ENCODE measurements around the gene HMSD.
A peak's percentile ranks its signal among the peaks of the same experiment; 100 is the strongest.

Gene HMSD

DNA sequence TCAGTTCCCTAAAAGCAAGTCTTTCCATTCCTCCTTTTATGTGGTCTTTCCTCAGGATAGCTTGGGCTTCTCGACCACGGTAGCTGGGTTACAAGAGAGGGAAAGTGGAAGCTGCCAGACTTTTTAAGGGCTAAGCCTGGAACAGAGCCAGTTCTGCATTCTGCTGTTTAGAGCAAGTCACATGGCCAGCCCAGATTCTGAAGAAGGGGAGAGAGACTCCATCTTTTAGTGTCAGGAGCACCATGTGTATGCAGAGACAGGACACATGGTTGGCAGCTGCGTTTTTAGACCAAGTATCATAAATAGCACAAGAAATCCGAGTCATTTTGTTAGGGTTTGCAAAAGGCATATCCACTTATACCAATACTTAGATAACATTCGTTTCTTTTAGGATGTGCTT lies 4.7 kb downstream of the HMSD start:
- WGBS (ENCODE audit: insufficient coverage, insufficient read length) = no CpG with 5 or more reads among the region's 5 CpGs
- Histone ChIP-seq H3K4me1 (ENCODE audit: control insufficient read depth, insufficient read depth, low read length) (no peaks in the 10 kb centered on the region), H3K4me3 (ENCODE audit: low read length) (no peak overlapping the region), H3K36me3 (ENCODE audit: control insufficient read depth, insufficient read depth, low read length) (no peaks in the 10 kb centered on the region), H3K9me3 (ENCODE audit: control insufficient read depth, insufficient read depth, low read length) (no peaks in the 10 kb centered on the region), H3K27ac (ENCODE audit: low read length) (no peak overlapping the region), H3K27me3 (ENCODE audit: control insufficient read depth, insufficient read depth, low read length) (no peaks in the 10 kb centered on the region)
- no peak for DNase-seq (ENCODE audit: low read depth, low spot score)

DNA sequence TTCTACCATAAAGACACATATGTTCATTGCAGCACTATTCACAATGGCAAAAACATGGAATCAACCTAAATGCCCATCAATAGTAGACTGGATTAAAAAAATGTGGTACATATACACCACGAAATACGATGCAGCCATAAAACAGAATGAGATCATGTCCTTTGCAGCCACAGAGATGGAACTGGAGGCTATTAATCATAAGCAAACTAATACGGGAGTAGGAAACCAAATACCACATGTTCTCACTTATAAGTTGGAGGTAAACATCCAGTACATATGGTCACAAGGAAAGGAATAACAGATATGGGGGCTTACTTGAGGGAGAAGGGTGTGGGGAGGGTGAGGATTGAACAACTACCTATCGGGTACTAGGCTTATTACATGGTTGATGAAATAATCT lies 7.7 kb downstream of the HMSD start:
- no peaks in the 10 kb centered on the region for H3K27me3 ChIP-seq (ENCODE audit: control insufficient read depth, insufficient read depth, low read length)
- no peaks in the 10 kb centered on the region for H3K4me1 ChIP-seq (ENCODE audit: control insufficient read depth, insufficient read depth, low read length)
- no CpG with 5 or more reads among the region's 4 CpGs for WGBS (ENCODE audit: insufficient coverage, insufficient read length)
- H3K4me3 ChIP-seq (ENCODE audit: low read length) = no peak overlapping the region
- no peaks in the 10 kb centered on the region for H3K9me3 ChIP-seq (ENCODE audit: control insufficient read depth, insufficient read depth, low read length)
- H3K36me3 ChIP-seq (ENCODE audit: control insufficient read depth, insufficient read depth, low read length) = no peaks in the 10 kb centered on the region
- no peak overlapping the region for H3K27ac ChIP-seq (ENCODE audit: low read length)
- no peak for DNase-seq (ENCODE audit: low read depth, low spot score)

DNA sequence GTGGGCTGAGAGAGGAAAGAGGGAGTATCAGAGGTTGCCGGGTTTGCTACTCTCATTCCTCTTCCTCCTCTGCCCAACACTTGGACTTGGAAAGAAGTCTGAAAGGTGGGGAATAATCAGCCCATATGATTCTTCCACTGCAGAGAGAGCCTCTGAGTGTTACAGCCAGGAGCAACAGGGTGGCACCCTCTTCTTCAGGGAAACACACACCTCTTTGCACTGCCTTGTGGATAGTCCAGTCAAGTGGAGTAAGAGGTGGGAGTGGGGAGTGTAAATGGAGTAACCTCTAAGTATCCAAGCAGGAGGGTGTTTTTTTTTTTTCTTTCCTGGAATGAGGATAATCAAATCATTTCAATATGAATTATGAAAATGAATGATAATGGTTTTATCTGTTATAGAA lies 11.8 kb downstream of the HMSD start:
- no peaks in the 10 kb centered on the region for H3K9me3 ChIP-seq (ENCODE audit: control insufficient read depth, insufficient read depth, low read length)
- H3K4me1 ChIP-seq (ENCODE audit: control insufficient read depth, insufficient read depth, low read length) = no peaks in the 10 kb centered on the region
- no peak overlapping the region for H3K27ac ChIP-seq (ENCODE audit: low read length)
- no CpG with 5 or more reads among the region's 1 CpG for WGBS (ENCODE audit: insufficient coverage, insufficient read length)
- no peaks in the 10 kb centered on the region for H3K36me3 ChIP-seq (ENCODE audit: control insufficient read depth, insufficient read depth, low read length)
- no peak for DNase-seq (ENCODE audit: low read depth, low spot score)
- H3K27me3 ChIP-seq (ENCODE audit: control insufficient read depth, insufficient read depth, low read length) = no peaks in the 10 kb centered on the region
- no peak overlapping the region for H3K4me3 ChIP-seq (ENCODE audit: low read length)

DNA sequence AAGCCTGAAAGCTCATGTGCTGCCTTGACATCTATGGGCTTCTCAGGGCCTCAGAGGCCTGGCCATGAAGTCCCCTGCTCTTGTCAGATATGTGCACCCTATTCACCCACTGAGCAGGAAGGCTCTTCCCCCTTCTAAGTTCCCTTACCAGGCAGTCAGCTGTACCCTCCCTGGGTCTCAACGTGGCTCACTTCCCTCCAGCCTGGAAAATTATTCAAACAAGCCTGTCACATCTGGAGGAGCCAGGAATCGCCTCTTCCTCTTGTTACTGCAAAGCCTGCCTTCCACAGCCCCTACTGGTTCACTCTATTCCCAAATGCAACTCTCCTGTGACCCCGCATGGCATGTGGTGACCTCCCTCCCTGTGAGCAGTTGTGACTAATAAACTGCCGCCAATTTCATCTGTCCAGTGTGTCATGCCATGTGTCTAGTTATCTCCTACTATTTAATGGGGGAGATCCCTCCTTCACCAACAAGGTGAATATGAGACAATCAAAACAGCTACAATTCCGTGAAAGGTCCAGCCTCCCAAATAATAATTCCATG lies 12.4 kb downstream of the HMSD start:
- Histone ChIP-seq H3K27me3 (ENCODE audit: control insufficient read depth, insufficient read depth, low read length) (no peaks in the 10 kb centered on the region), H3K9me3 (ENCODE audit: control insufficient read depth, insufficient read depth, low read length) (no peaks in the 10 kb centered on the region), H3K36me3 (ENCODE audit: control insufficient read depth, insufficient read depth, low read length) (no peaks in the 10 kb centered on the region), H3K27ac (ENCODE audit: low read length) (no peak overlapping the region), H3K4me3 (ENCODE audit: low read length) (no peak overlapping the region), H3K4me1 (ENCODE audit: control insufficient read depth, insufficient read depth, low read length) (no peaks in the 10 kb centered on the region)
- no peak for DNase-seq (ENCODE audit: low read depth, low spot score)
- no CpG with 5 or more reads among the region's 5 CpGs for WGBS (ENCODE audit: insufficient coverage, insufficient read length)

DNA sequence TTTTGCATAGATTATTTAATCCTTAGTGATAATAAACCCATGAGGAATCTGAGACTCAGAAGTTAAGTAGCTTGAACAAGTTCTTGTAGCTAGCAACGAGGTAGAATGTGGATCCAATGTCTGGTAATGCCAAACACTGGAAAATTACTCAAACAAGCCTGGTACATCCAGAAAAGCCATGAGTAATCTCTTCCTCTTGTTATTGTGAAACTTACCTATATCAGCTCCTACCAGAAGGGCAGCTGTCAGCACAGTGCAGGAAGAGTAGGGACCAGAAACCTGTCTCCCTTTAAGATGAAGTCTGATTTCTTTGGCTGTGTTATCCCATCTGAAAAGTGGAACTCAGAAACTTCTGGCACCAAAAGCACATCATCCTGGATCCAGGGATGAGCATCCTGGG lies 13.0 kb downstream of the HMSD start:
- Histone ChIP-seq H3K27ac (ENCODE audit: low read length) (no peak overlapping the region), H3K27me3 (ENCODE audit: control insufficient read depth, insufficient read depth, low read length) (no peaks in the 10 kb centered on the region), H3K36me3 (ENCODE audit: control insufficient read depth, insufficient read depth, low read length) (no peaks in the 10 kb centered on the region), H3K9me3 (ENCODE audit: control insufficient read depth, insufficient read depth, low read length) (no peaks in the 10 kb centered on the region), H3K4me3 (ENCODE audit: low read length) (no peak overlapping the region), H3K4me1 (ENCODE audit: control insufficient read depth, insufficient read depth, low read length) (no peaks in the 10 kb centered on the region)
- no CpG with 5 or more reads among the region's 1 CpG for WGBS (ENCODE audit: insufficient coverage, insufficient read length)
- DNase-seq (ENCODE audit: low read depth, low spot score) = no peak

DNA sequence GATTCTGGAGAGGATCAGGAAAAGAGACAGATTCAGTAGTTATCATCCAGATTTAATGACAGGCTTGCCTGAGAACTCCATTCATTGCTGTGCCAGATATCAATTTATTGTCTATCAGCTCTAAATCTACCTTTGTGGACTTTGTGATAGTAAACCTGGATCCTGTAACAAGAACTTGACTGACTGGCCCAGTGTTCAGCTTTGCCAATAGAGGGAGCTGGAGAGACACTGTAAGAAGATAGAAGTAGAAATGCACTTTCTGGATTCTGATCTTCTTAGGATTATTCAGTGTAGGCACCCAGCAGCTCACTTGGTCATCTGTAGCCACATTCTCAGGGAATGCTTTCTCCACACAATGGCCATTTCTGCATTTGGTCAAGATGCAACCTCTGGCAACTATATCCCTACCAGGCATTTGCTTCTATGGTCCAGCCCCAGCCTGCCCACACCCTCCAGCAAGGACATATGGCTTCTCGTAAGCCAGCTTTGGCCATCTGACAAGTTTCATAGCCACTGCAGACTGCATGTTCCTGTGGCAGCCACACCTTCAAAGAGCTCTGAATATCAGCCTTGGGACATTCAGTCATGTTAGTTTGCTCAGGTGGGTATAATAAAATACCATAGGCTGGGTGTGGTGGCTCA lies 14.6 kb downstream of the HMSD start:
- H3K27ac ChIP-seq (ENCODE audit: low read length) = no peak overlapping the region
- H3K27me3 ChIP-seq (ENCODE audit: control insufficient read depth, insufficient read depth, low read length) = no peaks in the 10 kb centered on the region
- H3K9me3 ChIP-seq (ENCODE audit: control insufficient read depth, insufficient read depth, low read length) = no peaks in the 10 kb centered on the region
- H3K36me3 ChIP-seq (ENCODE audit: control insufficient read depth, insufficient read depth, low read length) = no peaks in the 10 kb centered on the region
- no peak overlapping the region for H3K4me3 ChIP-seq (ENCODE audit: low read length)
- no CpG with 5 or more reads among the region's 1 CpG for WGBS (ENCODE audit: insufficient coverage, insufficient read length)
- H3K4me1 ChIP-seq (ENCODE audit: control insufficient read depth, insufficient read depth, low read length) = no peaks in the 10 kb centered on the region
- DNase-seq (ENCODE audit: low read depth, low spot score) = no peak

DNA sequence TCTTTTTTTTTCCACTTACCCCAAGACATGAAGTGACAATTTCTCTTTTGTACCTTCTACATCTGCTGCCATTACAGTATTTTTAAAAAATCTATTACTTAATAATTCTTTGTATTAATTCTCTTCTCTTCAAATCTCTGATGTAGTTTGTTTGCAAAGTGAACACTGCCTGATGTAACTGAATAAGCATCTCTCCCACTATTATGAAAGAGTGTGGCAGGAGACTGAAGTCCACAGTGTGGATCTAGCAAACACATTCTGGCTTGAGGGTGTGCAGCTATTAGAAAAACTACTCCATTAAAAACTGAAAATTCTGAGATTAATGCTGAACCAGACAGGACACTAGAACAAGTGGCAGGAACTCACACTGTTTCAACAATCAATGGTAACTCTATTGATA lies 15.8 kb downstream of the HMSD start:
- Histone ChIP-seq H3K27ac (ENCODE audit: low read length) (no peak overlapping the region), H3K27me3 (ENCODE audit: control insufficient read depth, insufficient read depth, low read length) (no peaks in the 10 kb centered on the region), H3K36me3 (ENCODE audit: control insufficient read depth, insufficient read depth, low read length) (no peaks in the 10 kb centered on the region), H3K9me3 (ENCODE audit: control insufficient read depth, insufficient read depth, low read length) (no peaks in the 10 kb centered on the region), H3K4me1 (ENCODE audit: control insufficient read depth, insufficient read depth, low read length) (no peaks in the 10 kb centered on the region), H3K4me3 (ENCODE audit: low read length) (no peak overlapping the region)
- DNase-seq (ENCODE audit: low read depth, low spot score) = no peak

DNA sequence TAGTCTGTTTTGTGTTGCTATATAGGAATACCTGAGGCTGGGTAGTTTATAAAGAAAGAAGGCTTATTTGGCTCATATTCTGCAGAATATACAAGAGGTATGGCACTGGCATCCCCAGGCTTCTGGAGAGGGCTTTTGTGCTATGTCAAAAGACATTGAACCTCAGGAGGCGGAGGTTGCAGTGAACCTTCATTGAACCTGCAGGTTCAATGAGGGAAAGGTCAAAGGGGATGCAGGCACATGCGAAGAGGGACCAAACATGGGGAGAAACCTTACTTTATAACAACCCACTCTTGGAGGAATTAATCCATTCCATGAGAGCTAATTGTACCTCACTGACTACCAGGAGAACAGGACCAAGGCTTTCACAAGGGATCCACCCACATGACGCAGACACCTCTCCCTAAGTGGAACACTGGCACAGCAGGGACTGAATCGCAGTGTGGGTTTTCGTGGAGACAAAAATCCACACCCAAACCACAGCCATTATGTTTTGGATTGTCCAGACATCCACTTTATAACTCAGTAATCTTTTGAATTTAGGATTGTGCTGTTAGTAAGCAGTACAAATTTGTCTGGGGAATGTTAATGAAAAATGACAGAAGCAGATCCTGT lies 16.7 kb downstream of the HMSD start:
- no peaks in the 10 kb centered on the region for H3K4me1 ChIP-seq (ENCODE audit: control insufficient read depth, insufficient read depth, low read length)

DNA sequence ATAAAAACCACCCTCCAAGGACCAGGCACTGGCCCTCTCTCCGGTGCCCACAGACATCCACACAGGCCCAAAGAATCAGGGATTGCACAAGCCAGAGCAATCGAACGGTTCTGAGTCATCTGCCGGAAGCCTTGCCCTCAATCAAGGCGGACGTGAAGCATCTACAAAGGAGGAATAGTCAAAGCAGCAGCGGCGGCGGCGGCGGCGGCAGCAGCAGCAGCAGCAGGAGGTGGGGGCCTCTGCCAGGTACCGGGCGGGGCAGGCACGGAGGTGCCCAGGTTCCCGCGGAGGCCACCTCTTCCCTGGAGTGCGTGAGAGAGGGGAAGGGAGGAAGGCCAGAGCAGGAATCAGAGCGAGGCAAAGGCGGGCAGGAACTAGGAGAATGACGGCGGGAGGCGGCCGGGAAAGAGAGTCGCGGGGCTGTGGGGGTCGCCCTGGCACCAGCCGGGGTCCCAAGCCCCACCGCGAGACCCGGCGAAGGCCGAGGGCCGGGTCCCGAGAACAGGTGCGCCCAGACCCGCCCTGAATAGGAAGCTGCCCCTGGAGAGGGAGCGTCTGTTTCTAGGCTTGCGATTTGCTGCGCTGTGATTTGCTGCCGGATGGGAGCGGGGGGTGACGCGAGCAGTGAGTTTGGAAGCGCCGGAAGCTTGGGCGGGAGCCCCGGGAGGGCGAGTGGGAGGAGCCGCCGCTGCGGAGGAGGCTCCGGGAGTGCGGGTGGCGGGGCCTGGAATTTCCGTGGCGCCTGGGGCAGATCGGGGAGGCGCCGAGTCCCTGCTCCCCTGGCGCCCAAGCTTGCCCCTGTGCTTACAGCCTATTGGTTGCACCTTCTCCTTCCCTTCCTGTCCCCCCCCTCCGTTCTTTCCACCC lies 21.1 kb downstream of the HMSD start, which contains the start of gene SERPINB8:
TSS of gene SERPINB8 (plus strand) at position 140 of the 867 bp plus-strand sequence. CDS start 8,228 bp downstream, outside the sequence.
- Histone ChIP-seq H3K36me3 (ENCODE audit: control insufficient read depth, insufficient read depth, low read length) (no peaks in the 10 kb centered on the region), H3K27ac (ENCODE audit: low read length) (no peak within 1 kb of the TSS), H3K9me3 (ENCODE audit: control insufficient read depth, insufficient read depth, low read length) (no peaks in the 10 kb centered on the region), H3K4me1 (ENCODE audit: control insufficient read depth, insufficient read depth, low read length) (no peaks in the 10 kb centered on the region), H3K27me3 (ENCODE audit: control insufficient read depth, insufficient read depth, low read length) (peaks cover 8% of the 10 kb centered on the region; the same call in 1 of the 2 replicates), H3K4me3 (ENCODE audit: low read length) (peak within 1 kb of the TSS; percentile 53; the same call in 1 of the 2 replicates)
- no CpG with 5 or more reads among the region's 62 CpGs for WGBS (ENCODE audit: insufficient coverage, insufficient read length)
- DNase-seq (ENCODE audit: low read depth, low spot score) = peak; percentile 73

More for the DNA sequence above, 16.7 kb downstream of the HMSD start:
- H3K27ac ChIP-seq (ENCODE audit: low read length) = no peak overlapping the region
- no peaks in the 10 kb centered on the region for H3K36me3 ChIP-seq (ENCODE audit: control insufficient read depth, insufficient read depth, low read length)
- no CpG with 5 or more reads among the region's 5 CpGs for WGBS (ENCODE audit: insufficient coverage, insufficient read length)
- H3K4me3 ChIP-seq (ENCODE audit: low read length) = no peak overlapping the region
- H3K27me3 ChIP-seq (ENCODE audit: control insufficient read depth, insufficient read depth, low read length) = no peaks in the 10 kb centered on the region
- no peak for DNase-seq (ENCODE audit: low read depth, low spot score)
- H3K9me3 ChIP-seq (ENCODE audit: control insufficient read depth, insufficient read depth, low read length) = no peaks in the 10 kb centered on the region

DNA sequence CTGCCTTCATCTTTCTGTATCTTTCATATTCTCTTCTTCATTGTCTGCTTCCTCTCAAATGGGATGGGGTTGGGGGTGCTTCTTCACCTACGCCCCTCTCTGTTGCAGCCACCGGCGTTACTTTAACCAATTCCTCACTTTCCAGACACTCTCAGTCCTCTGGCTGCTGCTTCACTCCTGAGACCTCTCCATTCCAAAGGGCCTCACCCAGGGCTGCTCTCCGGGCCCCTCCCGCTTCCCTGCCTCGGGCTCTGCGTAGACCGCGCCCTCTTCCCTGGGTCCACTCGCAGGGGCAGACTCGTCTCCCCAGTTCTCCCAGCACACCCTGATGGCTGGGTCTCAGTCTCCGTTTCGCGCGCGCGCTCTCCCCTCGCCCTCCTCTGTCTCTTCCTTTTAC lies 21.7 kb downstream of the HMSD start:
- Histone ChIP-seq H3K27me3 (ENCODE audit: control insufficient read depth, insufficient read depth, low read length) (peaks cover 10% of the 10 kb centered on the region; the same call in 1 of the 2 replicates), H3K27ac (ENCODE audit: low read length) (no peak overlapping the region), H3K4me3 (ENCODE audit: low read length) (peak overlapping the region; percentile 53; the same call in 1 of the 2 replicates), H3K4me1 (ENCODE audit: control insufficient read depth, insufficient read depth, low read length) (no peaks in the 10 kb centered on the region), H3K9me3 (ENCODE audit: control insufficient read depth, insufficient read depth, low read length) (no peaks in the 10 kb centered on the region), H3K36me3 (ENCODE audit: control insufficient read depth, insufficient read depth, low read length) (no peaks in the 10 kb centered on the region)
- WGBS (ENCODE audit: insufficient coverage, insufficient read length) = no CpG with 5 or more reads among the region's 18 CpGs
- DNase-seq (ENCODE audit: low read depth, low spot score) = no peak

Data from iPS DF 6.9 (cell line).